ENCODE data around the gene SLC17A2.

Gene SLC17A2

DNA sequence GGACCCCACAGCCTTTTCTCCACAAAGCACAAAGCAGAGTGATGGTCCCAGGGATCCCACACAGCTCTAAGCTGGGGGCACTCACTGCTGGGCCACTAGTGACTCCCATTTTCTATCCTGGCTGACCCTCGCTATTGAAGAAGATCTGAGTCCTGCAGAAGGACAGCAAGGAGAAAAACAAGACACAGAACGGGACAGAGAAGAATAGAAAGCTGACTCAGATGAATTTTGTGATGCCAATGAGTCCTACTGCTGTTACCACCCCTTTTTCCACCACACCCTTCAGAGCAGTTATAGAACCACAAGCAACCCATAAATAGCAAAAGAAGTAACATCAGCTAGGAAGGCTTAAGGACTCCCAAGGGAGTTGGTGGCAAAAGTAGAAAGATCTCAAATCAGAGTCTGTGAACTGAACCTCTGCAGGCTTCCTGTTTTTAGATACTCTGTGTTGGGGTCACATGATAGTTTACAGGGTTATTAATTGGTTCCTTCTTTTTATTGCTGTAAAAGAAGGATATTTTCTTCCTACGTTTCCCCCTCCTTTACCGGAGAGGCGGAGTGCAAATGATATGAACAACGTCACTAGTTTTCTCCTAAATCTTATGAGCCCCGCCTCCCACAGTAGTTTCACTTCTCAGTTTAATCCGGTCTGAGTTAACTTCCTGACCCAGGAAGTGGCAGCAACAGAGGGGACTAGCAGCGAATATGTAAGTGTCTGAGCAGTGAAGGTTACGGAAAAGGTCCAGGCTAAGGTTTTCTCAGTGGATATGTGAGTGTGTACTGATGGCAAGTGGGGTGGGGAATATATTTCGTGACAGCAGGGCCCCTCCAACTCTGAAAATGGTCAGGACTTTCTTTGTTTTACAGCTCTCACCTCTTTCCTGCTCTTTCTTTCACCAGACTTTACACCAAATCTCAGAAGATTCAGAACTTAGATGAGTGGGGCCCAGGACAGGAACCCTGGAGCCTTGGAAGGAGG lies 31.9 kb upstream of the SLC17A2 start, which contains the start of gene TRIM38 (continued):
- TF ChIP-seq ZNF202 (tag by site-specific recombination; IDR thresholded peaks at IDR 0.05; ENCODE audit: borderline replicate concordance) (no peak), IKZF3 (tag by site-specific recombination; IDR thresholded peaks at IDR 0.05) (peak; percentile 79; the same call in 1 of the 2 replicates), ZNF221 (tag by site-specific recombination; IDR thresholded peaks at IDR 0.05; ENCODE audit: borderline replicate concordance) (no peak), MZF1 (tag by site-specific recombination; IDR thresholded peaks at IDR 0.05; ENCODE audit: borderline replicate concordance) (no peak), ZNF140 (tag by site-specific recombination; IDR thresholded peaks at IDR 0.05) (no peak), ZNF341 (tag by site-specific recombination; IDR thresholded peaks at IDR 0.05; ENCODE audit: low read depth) (peak; percentile 16; the same call in 1 of the 2 replicates), ZNF792 (tag by site-specific recombination; IDR thresholded peaks at IDR 0.05) (no peak), GLI4 (tag by site-specific recombination; IDR thresholded peaks at IDR 0.05) (no peak), YY1 (tag by site-specific recombination; IDR thresholded peaks at IDR 0.05) (no peak), ZNF184 (tag by site-specific recombination; IDR thresholded peaks at IDR 0.05) (no peak), ZNF426 (tag by site-specific recombination; IDR thresholded peaks at IDR 0.05) (no peak), ZNF843 (tag by site-specific recombination; IDR thresholded peaks at IDR 0.05) (no peak), ZNF560 (tag by site-specific recombination; IDR thresholded peaks at IDR 0.05; ENCODE audit: borderline replicate concordance) (no peak), ZNF544 (tag by site-specific recombination; IDR thresholded peaks at IDR 0.05) (no peak), ZNF121 (tag by site-specific recombination; IDR thresholded peaks at IDR 0.05) (no peak), ZNF174 (tag by site-specific recombination; IDR thresholded peaks at IDR 0.05) (no peak), KLF8 (tag by site-specific recombination; IDR thresholded peaks at IDR 0.05) (no peak), ZNF558 (tag by site-specific recombination; IDR thresholded peaks at IDR 0.05) (no peak), ZNF791 (tag by site-specific recombination; IDR thresholded peaks at IDR 0.05) (no peak), ZNF600 (tag by site-specific recombination; IDR thresholded peaks at IDR 0.05) (peak; percentile 71), KLF1 (tag by site-specific recombination; IDR thresholded peaks at IDR 0.05) (peak; percentile 87), ZNF114 (tag by site-specific recombination; IDR thresholded peaks at IDR 0.05) (no peak), ZNF354C (tag by site-specific recombination; IDR thresholded peaks at IDR 0.05; ENCODE audit: borderline replicate concordance, low read depth) (no peak), ZNF501 (tag by site-specific recombination; IDR thresholded peaks at IDR 0.05) (no peak), ZNF510 (tag by site-specific recombination; IDR thresholded peaks at IDR 0.05; ENCODE audit: insufficient replicate concordance) (no peak), SALL2 (tag by site-specific recombination; IDR thresholded peaks at IDR 0.05; ENCODE audit: borderline replicate concordance) (no peak), ZSCAN16 (tag by site-specific recombination; IDR thresholded peaks at IDR 0.05) (peak; percentile 97), ZBTB8A (tag by site-specific recombination; IDR thresholded peaks at IDR 0.05) (peak; percentile 39; the same call in 1 of the 2 replicates), ZNF530 (tag by site-specific recombination; IDR thresholded peaks at IDR 0.05; ENCODE audit: low read depth) (no peak), ZNF248 (tag by site-specific recombination; IDR thresholded peaks at IDR 0.05) (no peak), ZNF423 (tag by site-specific recombination; IDR thresholded peaks at IDR 0.05) (no peak)
- TF ChIP-seq, protein P1, sequence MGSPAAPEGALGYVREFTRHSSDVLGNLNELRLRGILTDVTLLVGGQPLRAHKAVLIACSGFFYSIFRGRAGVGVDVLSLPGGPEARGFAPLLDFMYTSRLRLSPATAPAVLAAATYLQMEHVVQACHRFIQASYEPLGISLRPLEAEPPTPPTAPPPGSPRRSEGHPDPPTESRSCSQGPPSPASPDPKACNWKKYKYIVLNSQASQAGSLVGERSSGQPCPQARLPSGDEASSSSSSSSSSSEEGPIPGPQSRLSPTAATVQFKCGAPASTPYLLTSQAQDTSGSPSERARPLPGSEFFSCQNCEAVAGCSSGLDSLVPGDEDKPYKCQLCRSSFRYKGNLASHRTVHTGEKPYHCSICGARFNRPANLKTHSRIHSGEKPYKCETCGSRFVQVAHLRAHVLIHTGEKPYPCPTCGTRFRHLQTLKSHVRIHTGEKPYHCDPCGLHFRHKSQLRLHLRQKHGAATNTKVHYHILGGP (tag by site-specific recombination; IDR thresholded peaks at IDR 0.05), result no peak
- TF ChIP-seq, protein P2, sequence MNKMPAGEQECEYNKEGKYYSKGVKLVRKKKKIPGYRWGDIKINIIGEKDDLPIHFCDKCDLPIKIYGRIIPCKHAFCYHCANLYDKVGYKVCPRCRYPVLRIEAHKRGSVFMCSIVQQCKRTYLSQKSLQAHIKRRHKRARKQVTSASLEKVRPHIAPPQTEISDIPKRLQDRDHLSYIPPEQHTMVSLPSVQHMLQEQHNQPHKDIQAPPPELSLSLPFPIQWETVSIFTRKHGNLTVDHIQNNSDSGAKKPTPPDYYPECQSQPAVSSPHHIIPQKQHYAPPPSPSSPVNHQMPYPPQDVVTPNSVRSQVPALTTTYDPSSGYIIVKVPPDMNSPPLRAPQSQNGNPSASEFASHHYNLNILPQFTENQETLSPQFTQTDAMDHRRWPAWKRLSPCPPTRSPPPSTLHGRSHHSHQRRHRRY (tag by site-specific recombination; IDR thresholded peaks at IDR 0.05), result no peak
- TF ChIP-seq, protein P3, sequence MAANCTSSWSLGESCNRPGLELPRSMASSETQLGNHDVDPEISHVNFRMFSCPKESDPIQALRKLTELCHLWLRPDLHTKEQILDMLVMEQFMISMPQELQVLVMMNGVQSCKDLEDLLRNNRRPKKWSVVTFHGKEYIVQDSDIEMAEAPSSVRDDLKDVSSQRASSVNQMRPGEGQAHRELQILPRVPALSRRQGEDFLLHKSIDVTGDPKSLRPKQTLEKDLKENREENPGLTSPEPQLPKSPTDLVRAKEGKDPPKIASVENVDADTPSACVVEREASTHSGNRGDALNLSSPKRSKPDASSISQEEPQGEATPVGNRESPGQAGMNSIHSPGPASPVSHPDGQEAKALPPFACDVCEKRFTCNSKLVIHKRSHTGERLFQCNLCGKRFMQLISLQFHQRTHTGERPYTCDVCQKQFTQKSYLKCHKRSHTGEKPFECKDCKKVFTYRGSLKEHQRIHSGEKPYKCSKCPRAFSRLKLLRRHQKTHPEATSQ (tag by site-specific recombination; IDR thresholded peaks at IDR 0.05), result no peak
- TF ChIP-seq, protein P4, sequence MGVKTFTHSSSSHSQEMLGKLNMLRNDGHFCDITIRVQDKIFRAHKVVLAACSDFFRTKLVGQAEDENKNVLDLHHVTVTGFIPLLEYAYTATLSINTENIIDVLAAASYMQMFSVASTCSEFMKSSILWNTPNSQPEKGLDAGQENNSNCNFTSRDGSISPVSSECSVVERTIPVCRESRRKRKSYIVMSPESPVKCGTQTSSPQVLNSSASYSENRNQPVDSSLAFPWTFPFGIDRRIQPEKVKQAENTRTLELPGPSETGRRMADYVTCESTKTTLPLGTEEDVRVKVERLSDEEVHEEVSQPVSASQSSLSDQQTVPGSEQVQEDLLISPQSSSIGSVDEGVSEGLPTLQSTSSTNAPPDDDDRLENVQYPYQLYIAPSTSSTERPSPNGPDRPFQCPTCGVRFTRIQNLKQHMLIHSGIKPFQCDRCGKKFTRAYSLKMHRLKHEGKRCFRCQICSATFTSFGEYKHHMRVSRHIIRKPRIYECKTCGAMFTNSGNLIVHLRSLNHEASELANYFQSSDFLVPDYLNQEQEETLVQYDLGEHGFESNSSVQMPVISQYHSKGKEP (tag by site-specific recombination; IDR thresholded peaks at IDR 0.05), result peak; percentile 46; the same call in 1 of the 2 replicates
